22Rv1 (cell line): ENCODE data around the gene SLC12A2.

Experiments used
- CTCF ChIP-seq: fragments of 450-650 bp; IDR thresholded peaks from 2 replicates; pipeline ENCODE4 v1.5.1; 2017; ENCODE audit warnings: mild to moderate bottlenecking
- ZFX ChIP-seq: fragments of 450-650 bp; IDR thresholded peaks from 2 replicates; pipeline ENCODE4 v1.6.1; 2017; ENCODE audit warnings: antibody characterized with exemption, borderline replicate concordance

- TF ChIP-seq CTCF = no peak
- TF ChIP-seq ZFX = no peak
Measured at GRCh38 chr5:128036950-128037349, 46.6 kb upstream of the SLC12A2 start.
